ENCODE measurements around the gene SYT7.

Gene SYT7

DNA sequence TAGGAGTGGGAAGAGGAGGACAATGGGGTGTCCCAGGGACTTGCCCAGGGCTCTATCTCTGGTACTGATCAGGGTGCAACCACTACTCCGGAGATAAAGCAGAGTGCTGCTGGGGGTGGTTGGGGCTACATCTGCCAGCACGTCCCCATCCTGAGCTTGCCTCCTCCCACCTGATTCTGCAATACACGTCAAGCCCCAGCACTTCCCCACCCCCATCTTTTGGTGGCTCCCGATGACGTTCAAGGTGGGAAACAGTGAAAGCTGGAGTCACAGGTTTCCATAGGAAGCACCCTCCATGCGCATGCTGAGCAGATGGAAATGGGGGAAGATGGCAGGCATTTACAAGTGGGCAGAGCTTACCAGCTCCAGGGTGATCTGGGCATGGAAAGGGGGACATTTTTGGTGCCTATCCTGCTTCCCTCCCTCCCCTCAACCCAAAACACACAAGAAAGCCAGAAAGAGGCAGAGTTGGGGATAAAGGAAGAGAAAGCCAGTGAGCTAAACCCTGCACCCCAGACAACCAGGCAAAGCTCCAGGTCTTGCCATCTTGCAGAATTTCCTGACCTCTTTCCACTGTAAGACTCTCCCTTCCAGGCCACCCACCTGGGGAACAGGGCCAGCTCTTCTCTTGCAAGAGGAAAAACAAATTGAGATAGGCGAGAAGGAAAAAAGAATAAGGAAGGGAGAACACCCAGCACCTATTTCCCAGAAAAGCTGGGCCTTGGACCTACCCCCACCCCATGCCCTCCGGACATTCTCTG, 15.8 kb downstream of the SYT7 start:
- FAIRE-seq, result no peak
- TF ChIP-seq, protein P1, sequence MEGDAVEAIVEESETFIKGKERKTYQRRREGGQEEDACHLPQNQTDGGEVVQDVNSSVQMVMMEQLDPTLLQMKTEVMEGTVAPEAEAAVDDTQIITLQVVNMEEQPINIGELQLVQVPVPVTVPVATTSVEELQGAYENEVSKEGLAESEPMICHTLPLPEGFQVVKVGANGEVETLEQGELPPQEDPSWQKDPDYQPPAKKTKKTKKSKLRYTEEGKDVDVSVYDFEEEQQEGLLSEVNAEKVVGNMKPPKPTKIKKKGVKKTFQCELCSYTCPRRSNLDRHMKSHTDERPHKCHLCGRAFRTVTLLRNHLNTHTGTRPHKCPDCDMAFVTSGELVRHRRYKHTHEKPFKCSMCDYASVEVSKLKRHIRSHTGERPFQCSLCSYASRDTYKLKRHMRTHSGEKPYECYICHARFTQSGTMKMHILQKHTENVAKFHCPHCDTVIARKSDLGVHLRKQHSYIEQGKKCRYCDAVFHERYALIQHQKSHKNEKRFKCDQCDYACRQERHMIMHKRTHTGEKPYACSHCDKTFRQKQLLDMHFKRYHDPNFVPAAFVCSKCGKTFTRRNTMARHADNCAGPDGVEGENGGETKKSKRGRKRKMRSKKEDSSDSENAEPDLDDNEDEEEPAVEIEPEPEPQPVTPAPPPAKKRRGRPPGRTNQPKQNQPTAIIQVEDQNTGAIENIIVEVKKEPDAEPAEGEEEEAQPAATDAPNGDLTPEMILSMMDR (IDR thresholded peaks at IDR 0.05; ENCODE audit: insufficient read depth, missing control alignments), result no peak
- DNase-seq (ENCODE audit: insufficient read length, low spot score), result no peak

GRCh38 chr11:61560751-61561150, 20.1 kb downstream of the SYT7 start:
- FAIRE-seq, result no peak
- no peak for DNase-seq (ENCODE audit: insufficient read length, low spot score)
- TF ChIP-seq, protein P1 (IDR thresholded peaks at IDR 0.05; ENCODE audit: insufficient read depth, missing control alignments), result no peak

DNA sequence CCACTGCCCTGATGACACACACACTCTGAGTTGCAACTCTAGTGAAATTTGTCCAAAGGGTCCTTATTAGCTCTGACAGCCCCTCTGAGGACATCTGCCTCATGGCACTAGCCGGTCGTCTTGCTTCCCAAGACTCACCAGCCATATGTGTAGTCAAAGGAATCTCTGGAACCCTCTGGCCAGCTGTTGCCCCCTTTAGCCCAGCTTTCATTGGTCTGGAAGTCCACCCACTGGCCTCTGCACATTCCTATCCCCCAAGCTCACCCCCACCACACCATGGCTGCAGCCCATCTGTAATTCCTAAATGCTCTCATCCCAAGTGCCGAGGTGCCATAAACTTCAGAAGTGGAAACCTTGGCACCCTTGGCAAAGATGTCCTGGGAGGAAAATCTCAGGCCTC, 24.3 kb downstream of the SYT7 start:
- TF ChIP-seq, protein P1 (IDR thresholded peaks at IDR 0.05; ENCODE audit: insufficient read depth, missing control alignments), result no peak
- no peak for DNase-seq (ENCODE audit: insufficient read length, low spot score)
- no peak for FAIRE-seq

DNA sequence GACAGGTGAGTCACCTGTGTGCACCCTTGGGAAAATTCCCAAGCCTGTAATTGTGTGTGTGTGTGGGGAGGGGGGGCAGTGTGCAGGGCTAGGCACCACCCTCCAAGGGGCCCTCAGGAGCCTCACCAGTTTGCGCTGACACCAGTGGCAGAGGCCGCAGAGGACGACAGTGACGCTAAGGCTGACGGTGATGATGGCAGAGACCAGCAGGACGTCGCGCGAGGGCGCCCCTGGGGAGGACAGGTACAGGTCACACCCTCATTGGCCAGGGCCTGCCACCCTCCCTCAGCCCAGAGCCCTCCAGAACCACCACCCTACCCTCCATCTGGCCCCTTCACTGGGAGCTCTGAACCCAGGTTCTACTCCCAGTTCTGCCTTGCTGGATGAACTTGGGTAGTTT, 24.9 kb downstream of the SYT7 start:
- DNase-seq (ENCODE audit: insufficient read length, low spot score) (no peak), FAIRE-seq (no peak)
- TF ChIP-seq, protein P1 (IDR thresholded peaks at IDR 0.05; ENCODE audit: insufficient read depth, missing control alignments), result no peak

- FAIRE-seq, result no peak
- peak; percentile 85 for DNase-seq (ENCODE audit: insufficient read length, low spot score)
- TF ChIP-seq, protein P1 (IDR thresholded peaks at IDR 0.05; ENCODE audit: insufficient read depth, missing control alignments), result peak; percentile 15
Measured at GRCh38 chr11:61555051-61555969, 25.6 kb downstream of the SYT7 start.

GRCh38 chr11:61554172-61554988, 26.5 kb downstream of the SYT7 start:
- TF ChIP-seq, protein P1 (IDR thresholded peaks at IDR 0.05; ENCODE audit: insufficient read depth, missing control alignments), result no peak
- FAIRE-seq, result no peak
- DNase-seq (ENCODE audit: insufficient read length, low spot score), result no peak

All from D721Med (cell line).